Left lobe of liver (tissue), 2 donors: ENCODE results near the gene KMT5B. TPM values are rescaled to one million over a fixed set of nuclear protein-coding genes. Genes with fewer than 3 reads are reported as not detected.

Source experiments
- ATAC-seq: fragments of 200-7000 bp; cut with Tn5 transposase; one replicate; pipeline ENCODE4 v1.9.1; 2020; ENCODE audit warnings: mild to moderate bottlenecking, moderate library complexity
- DNase-seq: peaks from one replicate; pipeline ENCODE4 v3.0.0-alpha.2; 2020; ENCODE audit warnings: low spot score
- total RNA-seq: library from RNA; stranded (reverse); gene quantifications from one replicate; pipeline ENCODE4 v1.2.1, GENCODE V29; 2021
- donor health status: DM: no; HTN: no; CAD: no; lungs with moderate emphysema.
- donor health status: DM: no; HTN: yes; CAD: no.

Gene KMT5B
- total RNA-seq, 1 donor from 2014 or later = 19.3 TPM

DNA sequence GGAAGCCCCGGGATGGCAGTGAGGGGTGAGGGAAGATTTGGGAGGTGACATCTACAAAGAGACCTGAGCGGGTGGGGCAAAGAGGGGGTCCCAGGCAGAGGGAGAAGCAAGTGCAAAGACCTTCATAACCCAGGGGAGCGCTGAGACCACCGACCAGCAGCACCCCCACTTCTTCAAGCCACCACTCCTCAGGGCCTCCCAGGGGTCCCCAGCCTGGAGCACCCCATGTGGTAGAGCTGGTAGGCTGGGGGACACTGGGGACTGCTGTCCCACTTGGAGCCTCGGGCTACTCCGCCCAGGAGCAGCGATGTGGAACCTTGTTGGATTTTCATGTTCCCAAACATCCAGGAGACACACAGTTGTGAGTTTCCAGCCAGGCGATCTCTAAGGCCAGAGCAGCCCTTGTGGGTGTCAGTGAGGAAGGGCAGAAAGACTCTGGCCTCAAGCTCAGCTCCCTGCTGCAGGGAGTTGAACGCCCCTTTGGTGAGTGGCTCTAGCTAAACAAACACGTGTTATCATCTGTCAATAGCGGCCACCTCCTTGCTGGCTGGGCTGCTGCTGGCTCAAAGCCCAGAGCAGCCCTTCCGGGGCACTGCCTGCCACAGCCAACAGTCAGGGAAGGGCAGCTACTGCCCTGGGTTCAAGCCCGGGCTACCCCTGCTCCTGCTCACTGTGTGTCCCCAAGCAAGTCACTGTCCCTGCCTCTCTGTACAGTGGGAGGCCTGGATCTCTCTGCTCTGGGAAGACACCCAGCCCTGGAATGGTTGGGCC, 66.2 kb downstream of the KMT5B start:
- peak; percentile 95 for DNase-seq
- peak; percentile 75 for ATAC-seq

- DNase-seq (peak; percentile 99), ATAC-seq (peak; percentile 68)
Measured at GRCh38 chr11:68146010-68146540, 67.0 kb downstream of the KMT5B start.

DNA sequence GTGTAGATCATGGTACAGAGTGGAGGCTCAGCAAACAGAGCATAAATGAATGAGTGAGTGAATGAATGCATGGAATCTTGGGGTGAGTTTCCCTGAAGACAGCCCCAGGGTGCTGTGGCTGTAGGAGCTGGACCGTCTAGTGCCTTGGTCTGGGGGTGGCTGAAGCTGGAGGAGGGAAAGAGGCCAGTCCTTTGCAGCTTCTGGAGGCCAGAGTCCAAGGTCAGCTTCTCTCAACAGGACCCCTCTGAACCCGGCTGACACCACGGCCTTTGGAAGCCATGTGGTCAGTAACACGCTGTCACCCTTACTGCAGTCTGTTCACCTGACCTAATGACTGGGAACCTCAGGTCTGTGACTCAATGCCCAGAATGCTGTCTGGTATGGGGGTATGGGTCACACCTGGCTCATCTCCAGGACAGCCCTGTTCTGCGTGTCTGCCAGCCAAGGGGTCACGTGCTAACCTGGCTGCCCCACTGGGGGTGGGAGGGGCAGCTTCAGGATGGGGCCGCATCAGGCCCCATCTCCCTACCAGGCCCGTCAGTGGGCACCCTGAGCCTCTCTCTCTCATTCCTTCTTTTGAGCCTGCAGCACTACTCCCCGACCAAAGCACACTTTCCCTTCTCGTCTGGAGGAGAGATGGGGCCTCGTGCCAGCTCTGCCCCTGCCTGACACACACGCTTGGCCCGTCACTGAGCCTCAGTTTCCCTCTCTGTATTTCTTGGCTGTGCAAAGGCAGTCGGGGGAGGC, 67.8 kb downstream of the KMT5B start:
- ATAC-seq (peak; percentile 32), DNase-seq (peak; percentile 84)

DNA sequence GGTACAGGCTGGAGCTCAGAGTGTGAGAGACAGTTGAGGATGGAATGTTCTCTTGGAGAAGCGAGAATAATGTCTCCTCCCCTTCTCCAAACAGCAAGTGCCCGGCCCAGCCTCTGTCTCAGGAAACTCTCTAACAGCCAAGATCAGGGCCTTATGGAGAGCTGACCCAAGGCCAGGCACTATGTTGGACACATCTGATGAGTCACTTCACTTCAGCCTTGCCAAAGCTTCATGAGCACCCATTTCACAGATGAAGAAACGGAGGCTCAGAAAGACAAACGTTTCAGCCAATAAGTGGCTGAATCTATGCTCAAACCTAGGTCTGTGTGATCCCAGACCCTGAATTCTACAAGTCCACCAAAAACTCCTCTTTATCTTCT, 69.8 kb downstream of the KMT5B start:
- ATAC-seq (no peak), DNase-seq (no peak)

- peak; percentile 46 for ATAC-seq
- DNase-seq = peak; percentile 72
Measured at GRCh38 chr11:68142441-68143309, 70.4 kb downstream of the KMT5B start.

DNA sequence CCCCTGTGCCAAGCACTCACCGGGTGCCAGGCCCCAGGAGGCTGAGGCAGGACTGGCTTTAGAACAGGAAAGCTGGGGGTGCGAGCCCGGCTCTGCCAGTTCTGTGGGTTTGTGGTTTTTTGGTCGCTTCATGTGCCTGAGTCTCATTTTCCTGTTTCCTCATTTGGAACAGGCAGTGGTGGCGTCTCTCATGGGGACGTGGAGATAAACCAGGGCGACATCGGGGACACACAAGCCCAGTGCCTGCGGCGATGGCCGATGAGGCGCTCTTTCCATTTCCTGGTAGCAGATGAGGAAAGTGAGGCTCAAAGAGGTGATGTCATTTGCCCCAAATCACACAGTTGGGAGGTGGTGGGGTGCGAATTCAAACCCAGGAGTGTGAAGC, 71.1 kb downstream of the KMT5B start:
- DNase-seq (peak; percentile 82), ATAC-seq (peak; percentile 53)

DNA sequence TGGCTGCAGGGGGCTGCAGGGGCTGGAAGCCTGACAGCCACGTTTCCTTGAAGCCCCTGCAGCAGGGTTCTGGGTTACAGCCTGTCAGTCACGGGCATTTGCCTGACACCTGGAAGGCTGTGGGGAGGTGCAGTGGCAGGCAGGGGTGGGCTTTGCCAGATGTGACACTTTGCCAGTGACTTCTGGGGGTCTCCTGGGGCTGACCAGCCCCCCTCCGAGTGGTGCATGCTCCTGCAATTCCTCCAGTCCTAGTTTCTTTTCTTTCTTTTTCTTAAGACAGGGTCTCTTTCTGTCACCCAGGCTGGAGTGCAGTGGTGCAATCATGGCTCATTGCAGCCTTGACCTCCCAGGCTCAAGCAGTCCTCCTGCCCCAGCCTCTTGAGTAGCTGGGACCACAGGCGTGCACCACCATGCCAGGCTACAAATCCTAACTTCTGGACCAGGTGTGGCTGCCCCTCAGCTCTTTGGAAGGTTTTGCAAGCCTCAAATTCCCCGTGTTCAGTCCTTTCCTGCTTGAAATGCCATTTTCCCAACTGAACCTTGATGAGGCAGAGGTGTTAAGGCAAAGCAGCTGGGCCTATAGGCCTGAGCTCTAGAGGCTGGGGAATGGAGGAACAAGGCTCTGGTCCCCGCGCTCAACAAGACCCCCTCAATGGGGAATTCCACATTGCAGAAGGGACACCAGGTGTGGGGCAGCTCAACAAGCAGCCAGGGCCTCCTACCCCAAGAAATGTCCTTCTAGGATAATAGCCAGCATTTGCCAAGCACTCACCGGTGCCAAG, 71.7 kb downstream of the KMT5B start:
- no peak for DNase-seq
- no peak for ATAC-seq

GRCh38 chr11:68140496-68141245, 72.4 kb downstream of the KMT5B start:
- DNase-seq (no peak), ATAC-seq (no peak)

- DNase-seq (no peak), ATAC-seq (no peak)
Measured at GRCh38 chr11:68138237-68138636, 74.9 kb downstream of the KMT5B start.

DNA sequence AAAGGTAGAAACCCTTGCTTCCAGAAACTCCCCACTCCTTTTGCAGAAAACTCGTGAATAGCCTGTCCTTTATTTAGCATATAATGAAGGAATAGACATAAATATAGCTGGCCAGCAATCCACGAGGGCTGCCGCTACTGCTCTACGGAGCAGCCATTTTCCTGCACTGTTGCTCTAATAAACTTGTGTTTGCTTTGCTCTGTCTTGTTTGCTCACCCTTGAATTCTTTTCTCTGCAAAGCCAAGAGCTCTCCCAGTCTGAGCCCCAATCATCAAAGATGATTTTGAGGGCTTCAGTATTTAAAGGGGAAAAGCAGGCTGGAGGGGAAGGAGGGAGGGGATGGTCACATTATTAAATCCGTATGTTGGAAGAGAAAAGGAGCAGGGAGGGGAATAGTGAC, 75.3 kb downstream of the KMT5B start:
- ATAC-seq = peak; percentile 56
- DNase-seq = no peak

DNA sequence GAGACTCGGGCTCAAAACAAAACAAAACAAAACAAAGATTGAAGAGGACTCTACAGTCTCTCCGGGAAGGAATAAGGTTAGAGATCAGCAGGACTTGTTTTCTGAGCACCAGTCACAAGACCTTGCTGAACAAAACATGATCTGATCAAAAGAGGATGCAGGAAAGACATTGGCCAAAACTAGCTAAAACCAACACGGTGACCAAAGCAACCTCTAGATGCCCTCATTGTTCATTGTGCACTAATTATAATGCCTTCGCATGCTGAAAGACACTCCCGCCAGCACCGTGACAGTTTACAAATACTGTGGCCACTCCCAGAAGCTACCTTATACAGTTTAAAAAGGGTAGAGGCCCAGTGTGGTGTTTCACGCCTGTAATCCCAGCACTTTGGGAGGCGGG, 76.2 kb downstream of the KMT5B start:
- no peak for DNase-seq
- ATAC-seq = no peak

DNA sequence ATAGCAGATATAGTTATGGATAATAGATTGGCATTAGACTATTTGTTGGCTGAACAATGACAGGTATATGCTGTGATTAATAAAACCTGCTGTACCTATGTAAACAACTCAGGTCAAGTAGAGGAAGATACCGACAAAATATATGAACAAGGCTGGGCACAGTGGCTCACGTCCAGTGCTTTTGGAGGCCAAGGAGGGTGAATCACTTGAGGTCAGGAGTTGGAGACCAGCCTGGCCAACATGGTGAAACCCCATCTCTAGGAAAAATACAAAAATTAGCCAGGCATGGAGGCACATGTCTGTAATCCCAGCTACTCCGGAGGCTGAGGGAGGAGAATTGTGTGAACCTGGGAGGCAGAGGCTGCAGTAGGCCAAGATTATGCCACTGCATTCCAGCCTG, 77.9 kb downstream of the KMT5B start:
- DNase-seq (no peak), ATAC-seq (no peak)

DNA sequence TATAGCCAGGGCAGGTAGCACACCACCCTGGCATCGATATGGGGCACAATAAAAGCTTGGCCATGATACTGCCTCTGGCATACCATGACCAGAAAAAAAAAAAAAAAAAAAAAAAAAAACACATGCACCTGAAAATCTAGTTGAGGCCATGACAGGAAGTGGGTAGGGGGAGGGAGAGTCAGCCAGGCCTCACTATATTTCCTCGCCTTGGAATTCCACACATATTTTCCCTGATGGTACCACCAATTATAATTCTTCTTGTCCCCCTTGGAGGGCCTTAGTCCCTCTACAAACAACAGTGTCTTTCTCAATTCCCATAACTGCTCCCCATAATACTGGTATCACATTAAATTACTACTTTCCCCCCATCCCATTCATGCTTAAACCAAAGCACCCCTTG, 79.3 kb downstream of the KMT5B start:
- no peak for ATAC-seq
- no peak for DNase-seq

- no peak for DNase-seq
- no peak for ATAC-seq
Measured at GRCh38 chr11:68130121-68130520, 83.0 kb downstream of the KMT5B start.

DNA sequence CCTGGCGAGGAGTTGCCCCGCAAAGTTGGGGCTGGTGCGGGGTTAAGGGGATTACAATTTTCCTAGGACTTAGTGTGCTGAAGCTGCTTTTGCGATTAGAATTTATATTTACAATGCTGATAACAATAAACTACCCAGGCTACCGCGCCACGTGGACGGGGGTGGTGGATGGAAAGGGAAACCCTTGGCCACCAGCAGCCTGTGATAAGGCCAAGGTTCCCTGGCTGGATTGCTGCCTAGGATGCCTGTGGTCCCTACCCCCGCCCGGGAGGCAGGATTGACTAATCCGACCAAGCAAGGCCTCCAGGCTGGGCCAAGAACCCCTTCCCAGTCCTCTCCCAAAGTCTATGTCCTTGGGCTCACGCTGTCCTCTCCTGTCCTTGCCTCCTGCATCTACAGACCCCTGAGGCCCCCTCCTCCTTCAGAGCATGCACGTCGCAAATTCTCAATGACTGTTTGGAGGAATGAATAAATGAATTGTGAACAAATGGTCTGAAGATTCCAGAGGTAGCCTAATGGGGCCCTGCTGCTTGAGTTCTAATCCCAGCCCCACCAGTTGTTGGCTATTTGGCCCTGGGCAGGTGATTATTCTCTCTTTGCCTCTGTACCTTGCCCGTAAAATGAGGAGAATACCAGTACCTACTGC, 84.3 kb downstream of the KMT5B start:
- DNase-seq (peak; percentile 93), ATAC-seq (peak; percentile 77)

GRCh38 chr11:68127714-68128681, 85.1 kb downstream of the KMT5B start:
- DNase-seq = peak; percentile 76
- ATAC-seq = peak; percentile 77

GRCh38 chr11:68125164-68125563, 87.9 kb downstream of the KMT5B start:
- DNase-seq = no peak
- ATAC-seq = no peak

- DNase-seq (peak; percentile 77), ATAC-seq (peak; percentile 14)
Measured at GRCh38 chr11:68122936-68123539, 90.1 kb downstream of the KMT5B start.
